PC-9 (cell line): ENCODE data around the gene ZNF616.

Source experiments
- EZH2 ChIP-seq: fragments of 200-600 bp; sonication (generic); IDR thresholded peaks from 2 replicates; pipeline ENCODE4 v1.8.0; 2017; ENCODE audit warnings: antibody characterized with exemption, low read depth
- TF ChIP-seq, protein P1 (sequence below): fragments of 200-600 bp; sonication (generic); conservative IDR thresholded peaks from 2 replicates; pipeline ENCODE4 v1.6.1; 2017; ENCODE audit warnings: mixed run types, antibody characterized with exemption, mild to moderate bottlenecking, moderate library complexity

DNA sequence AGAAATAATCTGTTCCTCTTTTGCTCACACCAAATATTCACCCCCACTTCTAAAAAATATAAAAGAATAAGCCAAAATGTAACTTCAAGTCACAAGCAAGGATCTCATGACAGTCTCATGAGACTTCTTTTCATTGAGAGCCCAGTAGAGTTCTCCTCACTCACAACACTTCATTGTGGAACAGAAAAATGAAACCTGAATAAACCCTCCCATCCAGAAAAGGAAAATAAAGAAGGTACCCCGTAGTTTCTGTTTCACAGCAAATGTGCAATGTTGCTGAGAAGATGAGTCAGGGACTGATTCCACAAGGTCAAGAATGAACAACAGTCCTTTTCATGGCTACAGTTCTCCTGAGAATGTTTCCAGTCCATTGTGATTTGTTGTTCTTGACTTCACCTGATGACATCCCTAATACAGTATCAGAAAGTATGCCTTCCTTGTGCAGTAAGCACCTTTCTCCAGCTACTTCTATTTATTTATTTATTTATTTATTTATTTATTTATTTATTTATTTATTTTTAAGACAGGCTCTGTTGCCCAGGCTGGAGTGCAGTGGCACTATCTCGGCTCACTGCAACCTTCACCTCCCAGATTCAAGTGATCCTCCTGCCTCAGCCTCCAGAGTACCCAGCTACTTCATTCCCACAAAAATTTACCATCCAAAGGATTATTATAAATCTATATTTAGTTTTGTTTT lies 37.7 kb downstream of the ZNF616 start:
- TF ChIP-seq, protein P1, sequence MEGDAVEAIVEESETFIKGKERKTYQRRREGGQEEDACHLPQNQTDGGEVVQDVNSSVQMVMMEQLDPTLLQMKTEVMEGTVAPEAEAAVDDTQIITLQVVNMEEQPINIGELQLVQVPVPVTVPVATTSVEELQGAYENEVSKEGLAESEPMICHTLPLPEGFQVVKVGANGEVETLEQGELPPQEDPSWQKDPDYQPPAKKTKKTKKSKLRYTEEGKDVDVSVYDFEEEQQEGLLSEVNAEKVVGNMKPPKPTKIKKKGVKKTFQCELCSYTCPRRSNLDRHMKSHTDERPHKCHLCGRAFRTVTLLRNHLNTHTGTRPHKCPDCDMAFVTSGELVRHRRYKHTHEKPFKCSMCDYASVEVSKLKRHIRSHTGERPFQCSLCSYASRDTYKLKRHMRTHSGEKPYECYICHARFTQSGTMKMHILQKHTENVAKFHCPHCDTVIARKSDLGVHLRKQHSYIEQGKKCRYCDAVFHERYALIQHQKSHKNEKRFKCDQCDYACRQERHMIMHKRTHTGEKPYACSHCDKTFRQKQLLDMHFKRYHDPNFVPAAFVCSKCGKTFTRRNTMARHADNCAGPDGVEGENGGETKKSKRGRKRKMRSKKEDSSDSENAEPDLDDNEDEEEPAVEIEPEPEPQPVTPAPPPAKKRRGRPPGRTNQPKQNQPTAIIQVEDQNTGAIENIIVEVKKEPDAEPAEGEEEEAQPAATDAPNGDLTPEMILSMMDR = no peak
- no peak for TF ChIP-seq EZH2
